PC-9 (cell line): ENCODE measurements around the gene NPC2. TPM values are rescaled to one million over a fixed set of nuclear protein-coding genes. Genes with fewer than 3 reads are reported as not detected.

Experiments used
- BruUV-seq: library from RNA; stranded (reverse); fragments of 400-500 nt; replicated peaks from 2 replicates; lab custom pipeline; 2021; lab: Mats Ljungman, UMichigan
- CTCF ChIA-PET: fragments of 300-600 bp; sonication (Branson Sonifier 250); formaldehyde crosslinking; loops from one replicate; lab custom pipeline; 2022; ENCODE audit warnings: antibody characterized with exemption; lab: Charles Lee
- POLR2A ChIA-PET: fragments of 300-600 bp; sonication (Branson Sonifier 250); formaldehyde crosslinking; loops from one replicate; lab custom pipeline; 2022; ENCODE audit warnings: antibody characterized with exemption; ENCODE audit not compliant: unreplicated experiment; lab: Charles Lee
- DNase-seq, 2 experiments: peaks; one replicate each; pipeline versions ENCODE4 v3.0.0 to v3.0.0-alpha.2; 2015 to 2022; ENCODE audit warnings: mixed read lengths in 1 of 2
- H2AFZ ChIP-seq: fragments of 200-600 bp; sonication (generic); 2 replicates; pipeline ENCODE4 v1.8.1; 2017; ENCODE audit warnings: antibody characterized with exemption
- H3F3A ChIP-seq: fragments of 200-600 bp; sonication (generic); 2 replicates; pipeline ENCODE4 v1.8.1; 2017; ENCODE audit warnings: antibody characterized with exemption, mild to moderate bottlenecking, low read depth; ENCODE audit not compliant: insufficient read depth
- H3K27ac ChIP-seq: fragments of 200-600 bp; sonication (generic); 2 replicates; pipeline ENCODE4 v1.6.1; 2016; ENCODE audit warnings: mixed run types
- H3K27me3 ChIP-seq: fragments of 200-600 bp; sonication (generic); 2 replicates; pipeline ENCODE4 v1.6.1; 2016; ENCODE audit warnings: low read depth, mixed run types; ENCODE audit not compliant: insufficient read depth
- H3K36me3 ChIP-seq: fragments of 200-600 bp; sonication (generic); 2 replicates; pipeline ENCODE4 v1.6.1; 2016; ENCODE audit warnings: low read depth, mixed run types
- H3K4me1 ChIP-seq: fragments of 200-600 bp; sonication (generic); replicated peaks from 2 replicates; pipeline ENCODE4 v1.6.1; 2016; ENCODE audit warnings: mixed run types; ENCODE audit not compliant: insufficient read depth
- H3K4me2 ChIP-seq: fragments of 200-600 bp; sonication (generic); 2 replicates; pipeline ENCODE4 v1.6.1; 2017; ENCODE audit warnings: mixed run types
- H3K4me3 ChIP-seq: fragments of 200-600 bp; sonication (generic); 2 replicates; pipeline ENCODE4 v1.6.1; 2016; ENCODE audit warnings: mixed run types
- H3K79me2 ChIP-seq: fragments of 200-600 bp; sonication (generic); 2 replicates; pipeline ENCODE4 v1.6.1; 2017; ENCODE audit warnings: low read depth, mixed run types
- H3K9me2 ChIP-seq: fragments of 200-600 bp; sonication (generic); 2 replicates; pipeline ENCODE4 v1.8.1; 2017; ENCODE audit warnings: mild to moderate bottlenecking; ENCODE audit not compliant: insufficient read depth
- H3K9me3 ChIP-seq: fragments of 200-600 bp; sonication (generic); 2 replicates; pipeline ENCODE4 v1.8.1; 2016; ENCODE audit warnings: low read depth; ENCODE audit not compliant: insufficient read depth
- H4K20me1 ChIP-seq: fragments of 200-600 bp; sonication (generic); 2 replicates; pipeline ENCODE4 v1.8.1; 2017; ENCODE audit not compliant: insufficient read depth
- CTCF ChIP-seq: fragments of 200-600 bp; sonication (generic); conservative IDR thresholded peaks from 2 replicates; pipeline ENCODE4 v1.6.1; 2017; ENCODE audit warnings: mixed run types, antibody characterized with exemption, mild to moderate bottlenecking, moderate library complexity
- EZH2 ChIP-seq: fragments of 200-600 bp; sonication (generic); IDR thresholded peaks from 2 replicates; pipeline ENCODE4 v1.8.0; 2017; ENCODE audit warnings: antibody characterized with exemption, low read depth
- intact Hi-C: fragments of 100-400 bp; cut with micrococcal nuclease; formaldehyde crosslinking; loops from one replicate; pipeline ENCODE4 v1.10.0; 2022; ENCODE audit not compliant: unreplicated experiment
- total RNA-seq: library from RNA; stranded (reverse); gene quantifications from 2 replicates; pipeline ENCODE4 v1.2.3, GENCODE V29; 2021

NPC2 gene
- total RNA-seq, 1 experiment from 2014 or later: 1,010 TPM

- peak overlapping the region; percentile 50 for H3K4me2 ChIP-seq
- H3K79me2 ChIP-seq: no peaks in the 10 kb centered on the region
- no TSS peak for BruUV-seq
- H3K27me3 ChIP-seq: no peaks in the 10 kb centered on the region
- TF ChIP-seq CTCF (no peak), EZH2 (no peak)
- ChIA-PET POLR2A (interaction anchor here (0.6 kb wide), 1 partner anchor 974 kb away, joined by 5 read pairs; no protein-coding TSS in a partner anchor), CTCF (no interaction called here)
- intact Hi-C loops: no loop called here
- H4K20me1 ChIP-seq: no peaks in the 10 kb centered on the region
- peak in 1 of 2 experiments; percentile 95 for DNase-seq
- H3K4me3 ChIP-seq: no peak overlapping the region
- H3K9me3 ChIP-seq: no peaks in the 10 kb centered on the region
- H3K27ac ChIP-seq: peak overlapping the region; percentile 72
- H3K4me1 ChIP-seq: peaks cover 27% of the 10 kb centered on the region
- H2AFZ ChIP-seq: no peak overlapping the region
- H3F3A ChIP-seq: peaks cover 20% of the 10 kb centered on the region
- no peaks in the 10 kb centered on the region for H3K36me3 ChIP-seq
- no peaks in the 10 kb centered on the region for H3K9me2 ChIP-seq
Measured at GRCh38 chr14:74438351-74438915, 54.7 kb downstream of the NPC2 start.

GRCh38 chr14:74437496-74438053 is 55.5 kb downstream of the NPC2 start:
- H3K27ac ChIP-seq: peak overlapping the region; percentile 72
- H4K20me1 ChIP-seq: no peaks in the 10 kb centered on the region
- BruUV-seq: no TSS peak
- no peak overlapping the region for H3K4me3 ChIP-seq
- ChIA-PET CTCF (interaction anchor here (0.6 to 1.2 kb wide), 3 partner anchors 23 to 45 kb away, joined by 3 read pairs; no protein-coding TSS in a partner anchor), POLR2A (no interaction called here)
- H3K9me2 ChIP-seq: no peaks in the 10 kb centered on the region
- no peaks in the 10 kb centered on the region for H3K79me2 ChIP-seq
- no peaks in the 10 kb centered on the region for H3K27me3 ChIP-seq
- intact Hi-C loops: no loop called here
- H3K36me3 ChIP-seq: no peaks in the 10 kb centered on the region
- H3K4me1 ChIP-seq: peaks cover 27% of the 10 kb centered on the region
- TF ChIP-seq CTCF: no peak
- no peak for TF ChIP-seq EZH2
- H3F3A ChIP-seq: peaks cover 20% of the 10 kb centered on the region
- H3K4me2 ChIP-seq: peak overlapping the region; percentile 50
- H2AFZ ChIP-seq: no peak overlapping the region
- DNase-seq: peak in 1 of 2 experiments; percentile 32
- H3K9me3 ChIP-seq: no peaks in the 10 kb centered on the region

- no peak for DNase-seq
- Histone ChIP-seq H3K27ac (no peak overlapping the region), H3K27me3 (no peaks in the 10 kb centered on the region), H3F3A (peaks cover 19% of the 10 kb centered on the region), H3K4me3 (no peak overlapping the region), H3K4me2 (no peak overlapping the region), H2AFZ (no peak overlapping the region), H4K20me1 (no peaks in the 10 kb centered on the region), H3K79me2 (no peaks in the 10 kb centered on the region), H3K36me3 (no peaks in the 10 kb centered on the region), H3K9me3 (no peaks in the 10 kb centered on the region), H3K9me2 (no peaks in the 10 kb centered on the region), H3K4me1 (peaks cover 26% of the 10 kb centered on the region)
- BruUV-seq: no TSS peak
- CTCF ChIA-PET: no interaction called here
- POLR2A ChIA-PET: no interaction called here
- intact Hi-C loops: no loop called here
- TF ChIP-seq CTCF (no peak), EZH2 (no peak)
Measured at GRCh38 chr14:74434294-74434693, 58.8 kb downstream of the NPC2 start.
